GM18526 (cell line): ENCODE measurements around the gene SLC24A3.

ENCODE experiments used
- POLR2A ChIP-seq: IDR thresholded peaks from 3 replicates; pipeline ENCODE4 v1.6.1; 2011; ENCODE audit not compliant: insufficient read length; ENCODE audit errors: extremely low read depth

The SLC24A3 gene

DNA sequence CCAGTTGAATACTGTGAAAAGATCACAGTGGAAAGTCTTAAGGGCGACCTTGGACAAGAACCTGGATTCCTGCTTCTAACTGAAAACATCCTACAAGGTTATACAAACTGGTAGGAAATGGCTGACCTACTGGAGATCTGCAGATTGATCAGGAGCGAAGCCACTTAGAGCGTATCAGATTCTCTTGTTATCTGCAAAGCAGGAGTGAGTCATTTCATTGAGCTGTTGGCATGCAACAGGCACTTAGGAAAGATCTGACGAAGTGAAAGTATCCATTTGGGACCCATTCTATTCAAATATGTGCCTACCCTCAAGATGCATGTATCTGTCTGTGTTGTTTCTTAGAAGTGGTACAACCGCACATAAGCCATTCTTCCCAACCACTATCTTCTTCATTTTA lies 414.5 kb downstream of the SLC24A3 start:
- TF ChIP-seq POLR2A, result no peak

DNA sequence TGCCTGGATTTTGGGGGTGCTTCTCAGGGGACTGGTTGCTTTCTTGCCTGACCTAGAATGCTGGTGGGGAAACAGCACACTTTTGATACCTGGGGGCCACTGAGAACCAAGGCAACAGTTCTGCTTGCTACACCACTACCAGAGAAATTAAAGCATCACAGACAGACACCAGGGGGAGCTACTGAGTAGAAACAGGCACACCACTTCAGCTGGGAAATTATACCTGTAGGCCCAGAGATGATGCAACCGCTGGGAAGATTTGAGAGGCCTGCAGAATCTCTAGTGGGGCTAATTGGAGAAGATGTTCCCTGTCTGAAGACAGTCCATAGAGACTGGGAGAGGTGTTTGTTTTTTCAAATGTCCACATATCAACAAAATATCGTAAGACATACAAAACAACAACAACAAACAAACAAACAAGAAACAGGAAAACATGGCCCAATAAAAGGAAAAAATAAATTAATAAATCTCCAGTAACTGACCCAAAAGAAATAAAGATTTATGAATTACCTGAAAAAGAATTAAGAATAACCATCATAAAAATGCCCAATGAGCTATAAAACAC lies 416.2 kb downstream of the SLC24A3 start:
- TF ChIP-seq POLR2A, result no peak

DNA sequence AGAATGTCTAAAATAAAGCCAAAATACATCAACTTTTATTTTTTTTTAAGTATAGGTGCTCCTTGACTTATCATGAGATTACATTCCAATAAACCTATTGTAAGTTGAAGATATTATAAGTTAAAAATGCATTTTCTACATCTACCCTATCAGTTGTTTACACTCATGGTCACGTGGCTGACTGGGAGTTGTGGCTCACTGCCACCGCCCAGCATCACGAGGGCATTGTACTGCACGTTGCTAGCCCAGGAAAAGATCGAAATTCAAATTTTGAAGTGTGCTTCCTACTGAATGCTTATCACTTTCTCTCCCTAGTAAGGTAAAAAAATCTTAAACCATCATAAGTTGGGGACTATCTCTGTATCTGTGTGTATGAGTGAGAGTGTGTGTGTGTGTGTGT lies 419.0 kb downstream of the SLC24A3 start:
- TF ChIP-seq POLR2A, result no peak

DNA sequence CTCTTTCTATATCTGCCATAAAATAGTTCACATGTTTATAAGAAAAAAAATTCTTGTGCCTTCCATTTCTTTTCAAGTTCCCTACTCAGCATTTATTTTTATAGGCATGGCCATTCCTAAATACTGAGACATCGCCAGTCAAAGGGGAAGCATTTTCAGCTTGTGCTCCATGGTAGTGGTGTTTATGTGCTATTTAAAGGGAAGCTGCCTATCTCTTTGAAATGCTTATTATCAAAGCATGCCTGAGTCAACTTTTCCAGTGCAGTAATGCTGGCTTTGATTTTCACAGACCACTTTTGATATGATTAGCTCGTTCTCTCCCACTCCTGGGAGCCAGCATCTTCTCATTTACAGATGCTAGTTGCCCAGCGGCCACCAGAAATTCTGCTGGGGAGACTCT lies 421.5 kb downstream of the SLC24A3 start:
- no peak for TF ChIP-seq POLR2A

DNA sequence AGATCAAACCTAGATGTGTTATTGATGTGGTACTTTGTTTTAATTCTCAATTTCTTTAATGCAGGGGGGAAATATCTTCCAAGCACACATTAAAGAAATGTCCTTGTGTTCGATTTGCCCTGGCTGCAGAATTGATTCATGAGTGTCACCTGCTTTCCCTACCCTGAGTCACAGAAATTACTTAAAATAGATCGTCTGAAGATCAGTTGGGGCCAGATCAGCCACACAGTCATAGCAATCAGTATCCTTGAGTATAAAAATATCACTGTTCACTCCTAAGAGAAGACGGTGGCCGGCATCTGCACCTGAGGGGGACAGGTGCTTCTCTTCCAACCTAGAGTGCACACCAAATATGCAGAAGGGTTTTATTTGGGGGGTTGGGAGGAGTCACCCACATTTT lies 430.4 kb downstream of the SLC24A3 start:
- TF ChIP-seq POLR2A, result no peak

DNA sequence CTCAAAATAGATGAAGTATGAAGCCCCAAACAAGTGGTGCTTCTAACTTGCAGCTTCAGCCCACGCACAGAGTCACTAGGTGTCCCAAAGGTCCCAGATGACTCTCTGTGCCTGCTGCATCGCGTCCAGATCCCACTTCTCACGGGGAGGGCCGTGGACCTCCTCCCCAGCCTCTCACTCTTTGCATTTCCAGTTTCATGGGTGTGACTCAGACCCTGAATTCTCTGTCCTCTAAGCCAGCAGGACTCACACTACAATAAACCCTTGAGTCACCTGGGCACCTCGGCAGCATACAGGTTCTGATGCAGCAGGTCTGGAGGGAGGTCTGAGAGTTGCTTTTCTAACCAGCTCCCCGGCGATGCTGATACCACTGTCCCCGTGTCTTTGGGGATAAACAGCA lies 431.6 kb downstream of the SLC24A3 start:
- TF ChIP-seq POLR2A, result no peak

DNA sequence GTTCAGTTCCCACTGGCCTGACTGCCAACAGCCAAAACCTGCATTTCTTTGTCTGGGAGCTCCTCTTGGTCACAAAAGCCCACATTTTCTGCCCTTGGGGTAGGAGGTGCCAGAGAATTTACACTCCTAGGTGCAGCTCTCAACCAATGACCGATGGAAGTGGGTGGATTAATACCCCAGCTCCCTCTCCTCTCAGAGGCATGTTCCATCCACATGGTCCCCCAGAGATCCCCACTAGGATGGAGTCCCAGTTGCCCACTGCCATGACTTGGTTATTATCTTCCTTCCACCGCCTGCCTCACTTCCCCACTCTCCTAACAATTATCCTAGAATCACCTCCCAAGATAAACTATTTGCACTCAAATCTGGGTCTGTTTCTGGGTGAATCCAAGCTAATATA lies 434.5 kb downstream of the SLC24A3 start:
- TF ChIP-seq POLR2A, result no peak

DNA sequence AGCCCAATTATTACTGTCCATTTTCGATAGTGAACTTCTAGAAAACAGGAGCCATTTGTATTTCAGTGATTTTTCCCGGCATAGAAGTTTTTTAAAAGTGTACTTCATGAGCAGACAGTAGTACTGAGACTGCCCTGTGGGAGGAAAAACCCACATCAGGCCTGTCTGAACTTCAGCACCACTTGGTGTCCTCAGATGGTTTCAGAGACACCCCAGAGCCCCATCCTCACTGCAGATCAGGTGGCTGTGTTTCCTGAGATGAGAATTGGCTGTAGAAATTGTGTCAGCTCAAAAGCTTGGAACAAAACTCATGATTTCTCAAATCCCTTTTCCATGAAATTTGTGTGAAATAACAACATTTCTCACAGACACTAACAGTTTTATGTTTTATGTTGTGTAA lies 435.6 kb downstream of the SLC24A3 start:
- TF ChIP-seq POLR2A, result no peak

DNA sequence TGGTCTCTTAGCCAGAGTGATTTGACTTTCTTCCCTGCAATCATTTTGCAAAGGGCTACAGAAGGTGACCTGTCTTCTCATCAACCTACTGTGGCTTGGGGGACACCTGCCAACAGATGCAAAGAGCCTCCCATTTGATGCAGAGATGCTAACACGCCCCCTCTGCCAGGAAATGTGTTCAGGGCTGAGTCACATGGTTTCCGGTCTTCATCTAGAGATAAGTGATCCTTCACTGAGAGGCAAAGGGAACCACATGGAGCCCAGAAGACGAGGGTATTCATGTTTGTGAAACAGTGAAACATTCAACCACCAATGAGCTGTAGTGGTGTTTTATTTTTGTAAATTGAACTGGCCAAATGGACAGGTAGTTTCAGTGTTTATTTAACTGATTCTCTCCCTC lies 436.6 kb downstream of the SLC24A3 start:
- no peak for TF ChIP-seq POLR2A

DNA sequence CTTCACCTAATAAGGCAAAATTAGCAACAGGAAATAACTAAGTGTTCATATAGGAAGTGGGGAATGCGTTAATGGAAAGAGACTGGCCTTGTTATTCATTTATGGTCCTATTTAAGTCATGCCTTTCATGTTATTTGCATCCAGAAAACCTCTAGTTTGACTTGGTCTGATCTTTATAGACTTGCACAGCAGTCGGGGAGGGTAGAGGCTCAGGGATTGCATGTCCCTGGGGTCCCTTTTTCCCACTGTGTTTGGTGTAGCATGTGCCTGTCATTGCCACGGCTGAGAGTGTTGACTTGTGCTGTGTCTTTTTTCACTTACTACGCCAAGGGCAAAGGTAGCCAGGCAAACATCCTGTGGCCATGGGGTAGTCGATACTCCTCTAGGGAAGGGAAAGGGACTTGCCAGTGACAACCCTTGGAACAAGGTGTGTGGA lies 440.2 kb downstream of the SLC24A3 start:
- no peak for TF ChIP-seq POLR2A

DNA sequence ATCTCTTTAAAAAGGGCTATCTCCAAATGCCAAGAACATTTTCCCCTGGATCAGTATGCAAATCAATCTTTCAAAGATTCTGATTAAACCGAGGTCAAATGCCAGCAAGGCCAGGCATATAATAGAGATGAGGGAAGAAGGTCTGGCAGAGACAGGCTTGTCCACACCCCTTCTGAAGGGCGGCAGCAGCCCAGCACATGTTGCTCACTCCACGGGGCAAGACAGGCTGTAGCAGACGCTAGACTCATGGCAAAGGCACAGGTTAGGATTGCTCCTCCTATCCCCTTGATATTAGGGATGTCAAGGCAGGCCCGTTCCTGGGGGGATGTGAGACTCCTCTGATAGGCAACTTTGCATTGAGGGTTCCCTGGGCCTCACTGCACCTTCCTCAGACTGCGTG lies 440.9 kb downstream of the SLC24A3 start:
- TF ChIP-seq POLR2A, result no peak

DNA sequence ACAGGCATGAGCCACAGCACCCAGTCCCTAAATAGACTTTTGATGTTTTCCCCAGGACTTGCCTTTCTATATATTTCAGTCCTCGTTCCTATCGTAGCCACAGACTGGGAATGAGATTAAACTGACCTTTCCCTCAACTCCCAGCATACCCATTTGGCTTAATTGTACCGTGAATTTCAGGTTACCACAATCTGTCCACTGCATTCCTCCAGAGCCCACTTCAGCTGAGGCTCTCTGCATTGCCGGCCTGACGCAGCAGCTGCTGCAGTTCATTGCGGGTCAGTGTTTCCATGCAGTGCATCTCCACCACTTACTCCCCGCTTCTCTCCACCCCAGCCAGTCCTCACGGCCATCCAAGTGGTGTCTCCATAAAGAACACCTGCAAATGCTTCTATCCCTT lies 442.5 kb downstream of the SLC24A3 start:
- no peak for TF ChIP-seq POLR2A

DNA sequence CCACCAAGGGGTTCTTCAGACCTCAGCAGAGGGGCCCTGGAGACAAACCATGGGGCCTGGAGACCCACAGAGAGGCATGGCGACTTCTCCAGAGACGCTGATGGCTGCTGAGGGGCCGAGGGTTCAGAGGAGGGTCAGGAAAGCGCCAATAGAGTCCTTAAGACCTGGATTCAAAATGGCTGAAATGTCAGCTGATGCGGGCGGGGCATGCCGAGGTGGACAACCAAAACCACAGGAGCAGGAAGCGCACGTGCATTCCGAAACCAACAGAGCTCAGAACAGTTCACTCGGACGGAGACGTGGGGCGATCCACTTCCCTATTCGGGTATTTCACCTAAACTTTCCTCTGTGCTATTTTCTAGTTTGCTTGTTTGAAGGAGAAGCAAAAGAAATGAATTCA lies 445.7 kb downstream of the SLC24A3 start:
- TF ChIP-seq POLR2A, result no peak

DNA sequence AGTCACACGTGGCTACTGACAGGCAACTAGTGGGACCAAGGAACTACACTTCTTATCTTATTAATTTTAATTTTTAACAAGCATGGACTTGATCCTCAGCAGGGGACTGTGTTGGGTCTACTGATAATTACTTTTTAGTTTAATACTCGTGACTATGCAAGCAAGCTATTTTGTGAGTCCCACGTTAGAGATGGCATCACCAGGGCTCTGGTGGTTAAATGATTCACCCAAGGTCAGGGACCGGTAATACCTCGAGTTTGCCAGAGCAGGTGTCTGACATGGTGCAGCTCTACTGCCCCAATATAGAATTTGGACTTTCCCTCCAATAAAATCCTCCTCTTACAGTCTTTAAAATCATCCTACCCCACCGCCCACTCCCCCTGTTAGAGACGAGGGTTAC lies 447.0 kb downstream of the SLC24A3 start:
- no peak for TF ChIP-seq POLR2A

DNA sequence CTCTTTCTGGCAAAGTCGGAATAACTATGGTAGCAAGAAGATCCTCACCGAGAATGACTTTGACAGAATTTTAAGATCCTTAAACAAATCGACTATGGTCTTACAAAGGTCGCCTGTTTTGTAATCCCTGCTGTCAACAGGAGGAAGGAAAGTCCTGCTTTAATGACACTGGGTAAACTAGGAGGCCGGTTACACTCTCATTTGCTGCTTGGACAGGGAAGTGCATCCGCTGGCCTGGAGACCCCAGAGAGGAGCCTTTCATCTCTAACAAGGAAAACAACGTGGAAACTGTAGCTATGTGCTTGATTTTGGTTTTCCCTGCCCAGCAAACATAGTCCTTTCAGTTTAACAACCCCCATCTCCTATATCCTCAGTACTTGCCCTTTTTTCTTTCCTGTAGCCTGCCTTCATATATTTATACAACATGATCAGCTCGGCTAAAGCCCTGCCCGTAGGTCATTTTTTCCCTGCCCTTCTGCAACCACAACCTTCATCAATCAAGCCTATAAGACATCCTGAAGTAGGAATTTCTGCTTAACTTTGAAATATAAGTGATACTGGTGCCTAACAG lies 448.5 kb downstream of the SLC24A3 start:
- no peak for TF ChIP-seq POLR2A

DNA sequence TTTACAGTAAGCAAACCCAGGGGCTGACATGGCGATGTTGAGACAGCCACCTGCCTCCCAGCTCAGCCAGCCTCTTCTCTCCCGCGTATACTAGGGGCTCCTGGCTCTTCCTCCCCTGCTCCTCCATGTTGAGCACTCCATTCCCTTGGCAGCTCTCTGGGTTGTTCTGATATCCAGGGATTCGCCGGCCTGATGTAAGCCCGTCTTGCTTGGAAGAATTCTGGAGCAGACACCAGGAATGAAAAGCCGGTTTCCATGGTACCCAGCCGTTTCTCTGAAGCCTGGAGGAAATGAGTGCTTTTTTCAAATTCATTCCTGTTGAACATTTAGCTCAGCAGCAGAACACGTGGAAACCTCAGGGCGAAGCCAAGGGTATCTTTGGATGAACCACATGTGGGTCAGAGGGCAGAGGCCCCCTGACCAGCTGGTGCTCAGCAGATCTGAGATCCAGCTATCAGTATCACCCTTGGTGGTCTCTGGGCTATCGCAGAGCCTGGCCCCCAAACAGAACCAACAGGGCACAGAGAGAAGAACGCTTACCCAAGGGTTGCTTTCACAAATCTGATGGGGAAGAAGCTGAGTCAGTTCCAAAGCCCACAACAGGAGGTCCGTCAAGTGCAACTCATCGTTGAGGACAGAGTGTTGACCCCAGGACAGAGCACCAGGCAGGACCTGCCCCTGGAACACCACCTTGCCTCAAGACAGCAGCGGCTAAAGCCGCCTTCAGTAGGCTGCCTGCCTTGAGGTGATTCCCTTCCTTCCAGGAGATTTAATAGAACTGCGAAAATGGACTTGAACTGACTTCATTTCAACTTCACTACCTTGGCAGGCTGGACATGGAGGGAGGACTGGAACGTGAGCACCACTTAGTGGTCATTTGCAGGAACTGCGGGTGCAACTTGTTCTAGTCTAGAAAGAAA lies 449.5 kb downstream of the SLC24A3 start:
- no peak for TF ChIP-seq POLR2A

DNA sequence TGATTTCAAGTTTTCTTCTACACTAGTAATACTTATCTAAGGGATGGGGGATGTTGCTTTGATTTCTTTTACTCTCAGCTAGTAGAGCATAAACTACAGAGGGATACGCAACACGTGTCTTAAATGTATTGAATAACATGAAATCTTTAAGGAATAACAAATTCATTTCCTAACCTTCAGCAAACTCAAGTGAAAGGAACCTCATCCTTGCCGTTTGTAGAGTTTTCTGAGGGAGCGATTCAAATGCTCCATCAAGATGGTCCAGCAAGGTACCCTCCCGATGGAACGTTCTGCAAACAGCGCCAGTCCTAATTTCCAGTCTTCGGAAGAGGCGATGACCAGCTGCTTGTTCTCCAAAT lies 450.2 kb downstream of the SLC24A3 start:
- no peak for TF ChIP-seq POLR2A

DNA sequence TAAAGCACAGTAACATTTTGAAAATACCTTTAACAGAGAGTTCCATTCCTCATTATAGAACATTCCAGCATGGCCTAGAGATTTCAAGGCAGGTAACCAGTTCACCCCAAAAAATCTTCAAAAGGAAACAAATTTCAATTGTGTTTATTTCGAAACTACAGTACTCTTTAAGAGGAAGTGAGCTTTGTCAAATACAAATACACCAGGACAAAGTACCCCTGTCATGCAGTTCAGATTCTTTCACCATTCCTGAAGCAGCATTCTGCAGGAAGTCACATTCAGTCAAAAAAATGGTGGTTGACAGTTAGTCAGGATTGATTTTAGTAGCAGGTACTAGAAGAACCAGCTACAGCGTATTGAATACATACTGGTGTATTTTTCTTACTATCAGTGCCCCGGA lies 456.0 kb downstream of the SLC24A3 start:
- no peak for TF ChIP-seq POLR2A
